IMR-90 (cell line): ENCODE data around the gene RFPL3. TPM values are rescaled to one million over a fixed set of nuclear protein-coding genes. Genes with fewer than 3 reads are reported as not detected.

Experiments
- ATAC-seq: fragments of 200-7000 bp; cut with Tn5 transposase; 2 replicates; pipeline ENCODE4 v1.9.1; 2020; ENCODE audit warnings: low read depth, mild to moderate bottlenecking, moderate library complexity
- BruUV-seq: library from RNA; stranded (reverse); fragments of 400-500 nt; replicated peaks from 2 replicates; lab custom pipeline; 2021; lab: Mats Ljungman, UMichigan
- CTCF ChIA-PET: fragments of 300-600 bp; formaldehyde crosslinking; extraction: SDS; loops from one replicate; lab custom pipeline; 2021; ENCODE audit warnings: antibody characterized with exemption; lab: Yijun Ruan, JAX
- POLR2A ChIA-PET: fragments of 300-600 bp; sonication (Branson Sonifier 250); formaldehyde crosslinking; loops from one replicate; lab custom pipeline; 2022; ENCODE audit warnings: antibody characterized with exemption; ENCODE audit not compliant: unreplicated experiment; lab: Charles Lee
- DNase-seq: peaks from one replicate; pipeline ENCODE4 v3.0.0; 2013
- H2AFZ ChIP-seq: replicated peaks from 2 replicates; pipeline ENCODE3; 2013; ENCODE audit warnings: low read length, mild to moderate bottlenecking; ENCODE audit not compliant: poor library complexity
- H2AK5ac ChIP-seq: 2 replicates; pipeline ENCODE4 v1.6.1; 2013; ENCODE audit warnings: low read depth, low read length, inconsistent platforms
- H2AK9ac ChIP-seq: replicated peaks from 2 replicates; pipeline ENCODE3; 2013; ENCODE audit warnings: mild to moderate bottlenecking, low read depth, low read length, moderate library complexity; ENCODE audit not compliant: poor library complexity
- H2BK120ac ChIP-seq: 2 replicates; pipeline ENCODE4 v1.6.1; 2013; ENCODE audit warnings: low read depth, low read length, inconsistent platforms
- H2BK15ac ChIP-seq: 3 replicates; pipeline ENCODE4 v1.6.1; 2013; ENCODE audit warnings: low read depth, low read length, inconsistent platforms
- H2BK20ac ChIP-seq: 2 replicates; pipeline ENCODE4 v1.6.1; 2013; ENCODE audit warnings: low read depth, mild to moderate bottlenecking, inconsistent platforms, low read length, moderate library complexity
- H2BK5ac ChIP-seq: 2 replicates; pipeline ENCODE4 v1.6.1; 2013; ENCODE audit warnings: mild to moderate bottlenecking, low read depth, low read length, inconsistent platforms; ENCODE audit not compliant: poor library complexity, severe bottlenecking
- H3K14ac ChIP-seq: replicated peaks from 2 replicates; pipeline ENCODE4 v1.6.1; 2013; ENCODE audit warnings: low read depth, low read length, inconsistent platforms
- H3K18ac ChIP-seq: 2 replicates; pipeline ENCODE4 v1.6.1; 2013; ENCODE audit warnings: low read depth, low read length, control low read depth
- H3K23ac ChIP-seq: 2 replicates; pipeline ENCODE4 v1.6.1; 2013; ENCODE audit warnings: low read depth, low read length, inconsistent platforms
- H3K27ac ChIP-seq: 2 replicates; pipeline ENCODE4 v1.5.1; 2013; ENCODE audit warnings: mild to moderate bottlenecking, control low read depth, low read length; ENCODE audit not compliant: insufficient read depth
- H3K27me3 ChIP-seq: 2 replicates; pipeline ENCODE4 v1.6.1; 2013; ENCODE audit warnings: low read length; ENCODE audit not compliant: control insufficient read depth, insufficient read depth
- H3K36me3 ChIP-seq: 2 replicates; pipeline ENCODE4 v1.6.1; 2013; ENCODE audit warnings: low read length, mixed read lengths; ENCODE audit not compliant: control insufficient read depth, insufficient read depth
- H3K4ac ChIP-seq: 2 replicates; pipeline ENCODE4 v1.6.1; 2013; ENCODE audit warnings: low read depth, low read length, inconsistent platforms
- H3K4me1 ChIP-seq: 2 replicates; pipeline ENCODE4 v1.6.1; 2013; ENCODE audit warnings: low read length, mixed read lengths; ENCODE audit not compliant: control insufficient read depth, insufficient read depth
- H3K4me2 ChIP-seq: 2 replicates; pipeline ENCODE4 v1.6.1; 2013; ENCODE audit warnings: low read depth, mild to moderate bottlenecking, control low read depth, low read length, moderate library complexity
- H3K4me3 ChIP-seq: 2 replicates; pipeline ENCODE4 v1.5.1; 2013; ENCODE audit warnings: low read depth, mild to moderate bottlenecking, control low read depth, low read length, moderate library complexity; ENCODE audit not compliant: insufficient read depth
- H3K56ac ChIP-seq: 2 replicates; pipeline ENCODE4 v1.6.1; 2013; ENCODE audit warnings: low read length, inconsistent platforms; ENCODE audit not compliant: insufficient read depth; ENCODE audit errors: extremely low read depth
- H3K79me1 ChIP-seq, 2 experiments: 2 replicates each; pipeline ENCODE4 v1.6.1; 2013; ENCODE audit warnings: low read length in 2 of 2, inconsistent platforms in 1 of 2, low read depth in 1 of 2
- H3K9ac ChIP-seq: 2 replicates; pipeline ENCODE4 v1.6.1; 2013; ENCODE audit warnings: low read depth, low read length, control low read depth
- H3K9me1 ChIP-seq: 2 replicates; pipeline ENCODE4 v1.6.1; 2013; ENCODE audit warnings: low read length, inconsistent platforms; ENCODE audit not compliant: insufficient read depth
- H3K9me3 ChIP-seq: 2 replicates; pipeline ENCODE4 v1.6.1; 2013; ENCODE audit warnings: low read length; ENCODE audit not compliant: control insufficient read depth, insufficient read depth
- H4K20me1 ChIP-seq: 2 replicates; pipeline ENCODE4 v1.6.1; 2013; ENCODE audit warnings: low read length, inconsistent platforms; ENCODE audit not compliant: insufficient read depth
- H4K5ac ChIP-seq: 2 replicates; pipeline ENCODE4 v1.6.1; 2013; ENCODE audit warnings: mild to moderate bottlenecking, low read depth, low read length, control low read depth
- H4K8ac ChIP-seq, 2 experiments: 2 replicates each; pipeline ENCODE4 v1.6.1; 2013; ENCODE audit warnings: low read depth in 2 of 2, low read length in 2 of 2, control low read depth in 1 of 2, inconsistent platforms in 1 of 2
- H4K91ac ChIP-seq: 2 replicates; pipeline ENCODE4 v1.6.1; 2013; ENCODE audit warnings: low read depth, low read length, inconsistent platforms; ENCODE audit not compliant: insufficient read depth
- CTCF ChIP-seq: conservative IDR thresholded peaks from 2 replicates; pipeline ENCODE4 v1.5.1; 2012; ENCODE audit warnings: mild to moderate bottlenecking, low read depth, low read length, improper control_type of control experiment
- FOS ChIP-seq: fragments of 150-350 bp; IDR thresholded peaks from 2 replicates; pipeline ENCODE4 v1.6.1; 2016; ENCODE audit warnings: low read depth, low read length
- NFE2L2 ChIP-seq: fragments of 150-350 bp; IDR thresholded peaks from 2 replicates; pipeline ENCODE4 v1.6.1; 2016; ENCODE audit warnings: low read depth, mild to moderate bottlenecking, low read length
- POLR2A ChIP-seq: IDR thresholded peaks from 2 replicates; pipeline ENCODE4 v1.6.1; 2012; ENCODE audit warnings: mild to moderate bottlenecking, low read depth, low read length
- RCOR1 ChIP-seq: IDR thresholded peaks from 2 replicates; pipeline ENCODE4 v1.6.1; 2012; ENCODE audit warnings: mild to moderate bottlenecking, low read length, improper control_type of control experiment; ENCODE audit not compliant: insufficient replicate concordance
- RFX5 ChIP-seq: IDR thresholded peaks from 2 replicates; pipeline ENCODE4 v1.8.0; 2012; ENCODE audit warnings: low read depth, mild to moderate bottlenecking, low read length, moderate library complexity
- USF2 ChIP-seq: fragments of 150-350 bp; IDR thresholded peaks from 2 replicates; pipeline ENCODE4 v1.6.1; 2017; ENCODE audit warnings: mild to moderate bottlenecking, antibody characterized with exemption, low read length, low read depth
- WGBS, 2 experiments: methylation state at CpG; one replicate each; pipeline versions ENCODE4 v1.1.5 to v1.1.7; 2013; ENCODE audit warnings: missing lambda C conversion rate in 2 of 2; ENCODE audit not compliant: insufficient read length in 1 of 2; ENCODE audit errors: extremely low coverage in 2 of 2; 5-methylcytosine and 5-hydroxymethylcytosine counted together
- dilution Hi-C: fragments of 300-500 bp; cut with HindIII; formaldehyde crosslinking; loops from one replicate; pipeline ENCODE4 v1.14.3; 2018; ENCODE audit warnings: low sequenced_read_pairs; ENCODE audit not compliant: unreplicated experiment
- in situ Hi-C: fragments of 300-500 bp; cut with MboI; formaldehyde crosslinking; loops from 3 replicates; pipeline ENCODE4 v1.14.3; 2019; ENCODE audit warnings: low sequenced_read_pairs, inconsistent platforms, mixed read lengths
- intact Hi-C: fragments of 100-400 bp; cut with micrococcal nuclease; formaldehyde crosslinking; loops from 2 replicates; pipeline ENCODE4 v1.10.0; 2022
- polyA plus RNA-seq, 3 experiments: library from polyadenylated mRNA; depleted of rRNA; stranded (reverse); fragments of >200 nt; gene quantifications; 2 replicates each; pipeline ENCODE4 v1.2.3, GENCODE V29; 2012; ENCODE audit warnings: low replicate concordance in 1 of 3
- total RNA-seq: library from RNA; depleted of rRNA; stranded (reverse); fragments of >200 nt; gene quantifications from 2 replicates; pipeline ENCODE4 v1.2.3, GENCODE V29; 2012
- TF ChIP-seq, protein P1 (sequence below): fragments of 150-350 bp; IDR thresholded peaks from 2 replicates; pipeline ENCODE4 v1.6.1; 2016; ENCODE audit warnings: low read depth, mild to moderate bottlenecking, low read length, moderate library complexity, borderline replicate concordance

RFPL3 gene
- total and polyA plus RNA-seq, 2 of the 4 experiments (the other 2 are of a cell fraction): not detected

DNA sequence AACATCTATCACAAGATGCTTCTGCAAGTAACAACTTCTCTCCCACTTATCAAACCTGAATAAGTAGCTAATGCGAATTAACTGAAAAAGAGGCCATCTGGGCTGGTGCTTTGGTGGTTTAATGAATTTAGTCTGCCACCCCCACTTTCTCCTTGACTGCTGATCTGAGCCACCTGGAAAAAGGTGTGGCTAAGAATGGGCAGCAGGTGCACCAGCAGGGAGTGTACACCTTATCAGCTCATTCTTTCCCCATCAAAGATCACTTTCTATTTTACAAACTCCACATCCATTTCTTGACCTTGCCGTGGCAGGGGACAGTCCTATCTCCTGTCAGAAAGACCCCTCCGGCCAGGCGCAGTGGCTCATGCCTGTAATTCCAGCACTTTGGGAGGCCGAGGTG lies 6.5 kb downstream of the RFPL3 start:
- ChIA-PET CTCF (no interaction called here), POLR2A (no interaction called here)
- no peak overlapping the region for H4K8ac ChIP-seq
- no peak overlapping the region for H3K56ac ChIP-seq
- no peak overlapping the region for H2AK5ac ChIP-seq
- no peak overlapping the region for H4K91ac ChIP-seq
- dilution Hi-C loops (no loop called here), in situ Hi-C loops (no loop called here), intact Hi-C loops (no loop called here)
- no peaks in the 10 kb centered on the region for H3K4me1 ChIP-seq
- H2BK5ac ChIP-seq: no peak overlapping the region
- H2BK20ac ChIP-seq: no peak overlapping the region
- H2BK15ac ChIP-seq: no peak overlapping the region
- no peak overlapping the region for H3K4me3 ChIP-seq
- H3K27me3 ChIP-seq: no peaks in the 10 kb centered on the region
- H2BK120ac ChIP-seq: no peak overlapping the region
- no peaks in the 10 kb centered on the region for H3K9me1 ChIP-seq
- no peak overlapping the region for H3K27ac ChIP-seq
- H2AFZ ChIP-seq: no peak overlapping the region
- H2AK9ac ChIP-seq: no peak overlapping the region
- no TSS peak for BruUV-seq
- ATAC-seq (no peak), DNase-seq (no peak)
- H3K14ac ChIP-seq: no peak overlapping the region
- no peak for TF ChIP-seq CTCF
- no peak for TF ChIP-seq POLR2A
- no peak for TF ChIP-seq FOS
- TF ChIP-seq NFE2L2: no peak
- TF ChIP-seq, protein P1, sequence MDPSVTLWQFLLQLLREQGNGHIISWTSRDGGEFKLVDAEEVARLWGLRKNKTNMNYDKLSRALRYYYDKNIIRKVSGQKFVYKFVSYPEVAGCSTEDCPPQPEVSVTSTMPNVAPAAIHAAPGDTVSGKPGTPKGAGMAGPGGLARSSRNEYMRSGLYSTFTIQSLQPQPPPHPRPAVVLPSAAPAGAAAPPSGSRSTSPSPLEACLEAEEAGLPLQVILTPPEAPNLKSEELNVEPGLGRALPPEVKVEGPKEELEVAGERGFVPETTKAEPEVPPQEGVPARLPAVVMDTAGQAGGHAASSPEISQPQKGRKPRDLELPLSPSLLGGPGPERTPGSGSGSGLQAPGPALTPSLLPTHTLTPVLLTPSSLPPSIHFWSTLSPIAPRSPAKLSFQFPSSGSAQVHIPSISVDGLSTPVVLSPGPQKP: no peak
- no peak for TF ChIP-seq RFX5
- TF ChIP-seq RCOR1: no peak
- no peak for TF ChIP-seq USF2
- H3K4ac ChIP-seq: no peak overlapping the region
- no peaks in the 10 kb centered on the region for H3K79me1 ChIP-seq
- WGBS, 2 experiments: 60% methylated on average over 1 of the region's 5 CpGs; no CpG with 5 or more reads in 1 of the 2 experiments
- H3K36me3 ChIP-seq: no peaks in the 10 kb centered on the region
- H3K9me3 ChIP-seq: no peaks in the 10 kb centered on the region
- H3K9ac ChIP-seq: no peak overlapping the region
- H4K20me1 ChIP-seq: no peaks in the 10 kb centered on the region
- no peak overlapping the region for H3K23ac ChIP-seq
- no peak overlapping the region for H3K4me2 ChIP-seq
- H3K18ac ChIP-seq: no peak overlapping the region
- H4K5ac ChIP-seq: no peak overlapping the region
